Measurements from ENCODE around the gene PTPRJ. TPM values are rescaled to one million over a fixed set of nuclear protein-coding genes. Genes with fewer than 3 reads are reported as not detected.

The PTPRJ gene
- total and polyA plus RNA-seq, 9 of the 15 experiments (the other 6 are each of a cell fraction or from before 2014, with no cell fraction given) = 0.56 to 10.7 (median 4.8) TPM

GRCh38 chr11:48031602-48032001 lies 51.2 kb downstream of the PTPRJ start (continued):
- TF ChIP-seq, protein P1, sequence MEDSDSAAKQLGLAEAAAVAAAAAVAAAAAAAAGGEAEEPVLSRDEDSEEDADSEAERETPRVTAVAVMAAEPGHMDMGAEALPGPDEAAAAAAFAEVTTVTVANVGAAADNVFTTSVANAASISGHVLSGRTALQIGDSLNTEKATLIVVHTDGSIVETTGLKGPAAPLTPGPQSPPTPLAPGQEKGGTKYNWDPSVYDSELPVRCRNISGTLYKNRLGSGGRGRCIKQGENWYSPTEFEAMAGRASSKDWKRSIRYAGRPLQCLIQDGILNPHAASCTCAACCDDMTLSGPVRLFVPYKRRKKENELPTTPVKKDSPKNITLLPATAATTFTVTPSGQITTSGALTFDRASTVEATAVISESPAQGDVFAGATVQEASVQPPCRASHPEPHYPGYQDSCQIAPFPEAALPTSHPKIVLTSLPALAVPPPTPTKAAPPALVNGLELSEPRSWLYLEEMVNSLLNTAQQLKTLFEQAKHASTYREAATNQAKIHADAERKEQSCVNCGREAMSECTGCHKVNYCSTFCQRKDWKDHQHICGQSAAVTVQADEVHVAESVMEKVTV (CRISPR knock-in tag; IDR thresholded peaks at IDR 0.05) = no peak
- no peak for TF ChIP-seq ARID3B (CRISPR knock-in tag; IDR thresholded peaks at IDR 0.05; ENCODE audit: borderline replicate concordance)

GRCh38 chr11:48032721-48033120 lies 52.4 kb downstream of the PTPRJ start:
- CTCF ChIA-PET (ENCODE audit: low intra/inter-chr PET ratio) = no interaction called here
- Histone ChIP-seq H3K27ac (ENCODE audit: extremely low read depth, low read depth, low read length) (no peak overlapping the region), H4K20me1 (replicated peaks; ENCODE audit: control insufficient read depth, insufficient read depth, low read length) (no peaks in the 10 kb centered on the region), H3K4me2 (ENCODE audit: insufficient read depth, low read length) (no peak overlapping the region), H3K36me3 (ENCODE audit: control insufficient read depth, insufficient read depth, low read length) (no peaks in the 10 kb centered on the region), H3K27me3 (ENCODE audit: control insufficient read depth in 2 of 2, insufficient read depth in 2 of 2, low read length in 2 of 2) (no peaks in the 10 kb centered on the region), H3K4me3 (no peak overlapping the region), H3K9me1 (ENCODE audit: control insufficient read depth, insufficient read depth, low read length) (no peaks in the 10 kb centered on the region), H2AFZ (ENCODE audit: low read depth, low read length) (no peak overlapping the region), H3K79me2 (ENCODE audit: control insufficient read depth, insufficient read depth, low read length) (no peaks in the 10 kb centered on the region), H3K4me1 (replicated peaks in 1 of 2; ENCODE audit: control insufficient read depth in 2 of 2, insufficient read depth in 2 of 2, low read length in 2 of 2) (no peaks in the 10 kb centered on the region; a peak in 2 of 5 replicates), H3K9me3 (replicated peaks; ENCODE audit: control insufficient read depth, insufficient read depth, low read depth, low read length) (no peaks in the 10 kb centered on the region), H3K9ac (ENCODE audit: insufficient read depth in 1 of 2, low read depth in 2 of 2, low read length in 2 of 2) (no peak overlapping the region)
- TF ChIP-seq ZNF175 (CRISPR knock-in tag; IDR thresholded peaks at IDR 0.05; ENCODE audit: low read depth) (no peak), ELF4 (CRISPR knock-in tag; IDR thresholded peaks at IDR 0.05) (no peak), L3MBTL2 (IDR thresholded peaks at IDR 0.05) (no peak), ZKSCAN1 (IDR thresholded peaks at IDR 0.05; ENCODE audit: low read depth, low read length) (no peak), ZNF639 (CRISPR knock-in tag; conservative IDR thresholded peaks at IDR 0.05 in 1 of 2, IDR thresholded peaks at IDR 0.05 in 1 of 2) (no peak), FOXJ3 (CRISPR knock-in tag; IDR thresholded peaks at IDR 0.05) (no peak), SAFB (IDR thresholded peaks at IDR 0.05; ENCODE audit: borderline replicate concordance, low read depth, low read length) (no peak), GATA2 (CRISPR knock-in tag; IDR thresholded peaks at IDR 0.05) (no peak), ILK (tag; IDR thresholded peaks at IDR 0.05; ENCODE audit: borderline replicate concordance, low read depth) (no peak), MTA1 (IDR thresholded peaks at IDR 0.05; ENCODE audit: borderline replicate concordance) (no peak), ZKSCAN8 (CRISPR knock-in tag; IDR thresholded peaks at IDR 0.05) (no peak)
- BruUV-seq (replicated peaks) = no TSS peak
- in situ Hi-C loops (cut with MboI) (no loop called here), intact Hi-C loops (cut with micrococcal nuclease) (no loop called here)
- DNase-seq (ENCODE audit: extremely low read depth in 1 of 4, low spot score in 3 of 4) = no peak
- no peak for ATAC-seq
- no peak for FAIRE-seq
- 66% methylated on average over 6 of the region's 6 CpGs for WGBS (ENCODE audit: insufficient coverage, low coverage, missing lambda C conversion rate)
- POLR2A ChIA-PET = interaction anchor here (0.9 kb wide), 1 partner anchor 11 kb away, joined by 5 read pairs; no protein-coding TSS in a partner anchor

Measured in K562 (cell line).